PC-9 (cell line): ENCODE data around the gene PADI6. TPM values are rescaled to one million over a fixed set of nuclear protein-coding genes. Genes with fewer than 3 reads are reported as not detected.

Source experiments
- BruUV-seq: library from RNA; stranded (reverse); fragments of 400-500 nt; replicated peaks from 2 replicates; lab custom pipeline; 2021; lab: Mats Ljungman, UMichigan
- CTCF ChIA-PET: fragments of 300-600 bp; sonication (Branson Sonifier 250); formaldehyde crosslinking; loops from one replicate; lab custom pipeline; 2022; ENCODE audit warnings: antibody characterized with exemption; lab: Charles Lee
- POLR2A ChIA-PET: fragments of 300-600 bp; sonication (Branson Sonifier 250); formaldehyde crosslinking; loops from one replicate; lab custom pipeline; 2022; ENCODE audit warnings: antibody characterized with exemption; ENCODE audit not compliant: unreplicated experiment; lab: Charles Lee
- DNase-seq, 2 experiments: peaks; one replicate each; pipeline versions ENCODE4 v3.0.0 to v3.0.0-alpha.2; 2015 to 2022; ENCODE audit warnings: mixed read lengths in 1 of 2
- H2AFZ ChIP-seq: fragments of 200-600 bp; sonication (generic); 2 replicates; pipeline ENCODE4 v1.8.1; 2017; ENCODE audit warnings: antibody characterized with exemption
- H3F3A ChIP-seq: fragments of 200-600 bp; sonication (generic); 2 replicates; pipeline ENCODE4 v1.8.1; 2017; ENCODE audit warnings: antibody characterized with exemption, mild to moderate bottlenecking, low read depth; ENCODE audit not compliant: insufficient read depth
- H3K27ac ChIP-seq: fragments of 200-600 bp; sonication (generic); 2 replicates; pipeline ENCODE4 v1.6.1; 2016; ENCODE audit warnings: mixed run types
- H3K27me3 ChIP-seq: fragments of 200-600 bp; sonication (generic); 2 replicates; pipeline ENCODE4 v1.6.1; 2016; ENCODE audit warnings: low read depth, mixed run types; ENCODE audit not compliant: insufficient read depth
- H3K36me3 ChIP-seq: fragments of 200-600 bp; sonication (generic); 2 replicates; pipeline ENCODE4 v1.6.1; 2016; ENCODE audit warnings: low read depth, mixed run types
- H3K4me1 ChIP-seq: fragments of 200-600 bp; sonication (generic); replicated peaks from 2 replicates; pipeline ENCODE4 v1.6.1; 2016; ENCODE audit warnings: mixed run types; ENCODE audit not compliant: insufficient read depth
- H3K4me2 ChIP-seq: fragments of 200-600 bp; sonication (generic); 2 replicates; pipeline ENCODE4 v1.6.1; 2017; ENCODE audit warnings: mixed run types
- H3K4me3 ChIP-seq: fragments of 200-600 bp; sonication (generic); 2 replicates; pipeline ENCODE4 v1.6.1; 2016; ENCODE audit warnings: mixed run types
- H3K79me2 ChIP-seq: fragments of 200-600 bp; sonication (generic); 2 replicates; pipeline ENCODE4 v1.6.1; 2017; ENCODE audit warnings: low read depth, mixed run types
- H3K9me2 ChIP-seq: fragments of 200-600 bp; sonication (generic); 2 replicates; pipeline ENCODE4 v1.8.1; 2017; ENCODE audit warnings: mild to moderate bottlenecking; ENCODE audit not compliant: insufficient read depth
- H3K9me3 ChIP-seq: fragments of 200-600 bp; sonication (generic); 2 replicates; pipeline ENCODE4 v1.8.1; 2016; ENCODE audit warnings: low read depth; ENCODE audit not compliant: insufficient read depth
- H4K20me1 ChIP-seq: fragments of 200-600 bp; sonication (generic); 2 replicates; pipeline ENCODE4 v1.8.1; 2017; ENCODE audit not compliant: insufficient read depth
- EZH2 ChIP-seq: fragments of 200-600 bp; sonication (generic); IDR thresholded peaks from 2 replicates; pipeline ENCODE4 v1.8.0; 2017; ENCODE audit warnings: antibody characterized with exemption, low read depth
- intact Hi-C: fragments of 100-400 bp; cut with micrococcal nuclease; formaldehyde crosslinking; loops from one replicate; pipeline ENCODE4 v1.10.0; 2022; ENCODE audit not compliant: unreplicated experiment
- total RNA-seq: library from RNA; stranded (reverse); gene quantifications from 2 replicates; pipeline ENCODE4 v1.2.3, GENCODE V29; 2021
- TF ChIP-seq, protein P1 (sequence below): fragments of 200-600 bp; sonication (generic); conservative IDR thresholded peaks from 2 replicates; pipeline ENCODE4 v1.6.1; 2017; ENCODE audit warnings: mixed run types, antibody characterized with exemption, mild to moderate bottlenecking, moderate library complexity

The PADI6 gene
- total RNA-seq, 1 experiment from 2014 or later, result 0.20 TPM

DNA sequence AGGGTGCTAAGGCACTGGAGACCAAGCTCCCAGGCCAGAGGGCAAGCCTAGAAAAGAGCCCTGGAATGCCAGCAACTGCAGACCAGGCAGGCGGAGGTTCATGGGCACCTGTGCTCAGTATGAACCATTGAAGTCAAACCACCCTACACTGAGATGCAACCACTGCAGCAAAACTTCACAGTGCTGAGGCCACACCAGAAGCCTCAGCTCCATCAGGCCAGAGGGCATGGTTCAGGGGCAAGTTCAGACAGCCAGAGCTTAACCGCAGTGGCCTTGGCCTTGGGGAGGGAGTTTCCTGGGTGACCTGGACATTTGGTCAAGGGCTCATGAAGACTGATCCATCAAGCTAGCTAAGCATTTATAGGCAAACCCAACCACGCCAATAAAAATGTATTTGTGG, 60.4 kb downstream of the PADI6 start:
- Histone ChIP-seq H2AFZ (no peak overlapping the region), H4K20me1 (peaks cover 78% of the 10 kb centered on the region), H3K27ac (no peak overlapping the region), H3K4me1 (0 out of 2 replicates have a peak, but pooled peaks cover 9% of the 10 kb centered on the region), H3F3A (no peaks in the 10 kb centered on the region), H3K79me2 (peaks cover 79% of the 10 kb centered on the region), H3K4me3 (no peak overlapping the region), H3K36me3 (peaks cover 24% of the 10 kb centered on the region; the same call in 1 of the 2 replicates), H3K27me3 (no peaks in the 10 kb centered on the region), H3K4me2 (no peak overlapping the region), H3K9me3 (no peaks in the 10 kb centered on the region), H3K9me2 (no peaks in the 10 kb centered on the region)
- intact Hi-C loops, result no loop called here
- TF ChIP-seq, protein P1, sequence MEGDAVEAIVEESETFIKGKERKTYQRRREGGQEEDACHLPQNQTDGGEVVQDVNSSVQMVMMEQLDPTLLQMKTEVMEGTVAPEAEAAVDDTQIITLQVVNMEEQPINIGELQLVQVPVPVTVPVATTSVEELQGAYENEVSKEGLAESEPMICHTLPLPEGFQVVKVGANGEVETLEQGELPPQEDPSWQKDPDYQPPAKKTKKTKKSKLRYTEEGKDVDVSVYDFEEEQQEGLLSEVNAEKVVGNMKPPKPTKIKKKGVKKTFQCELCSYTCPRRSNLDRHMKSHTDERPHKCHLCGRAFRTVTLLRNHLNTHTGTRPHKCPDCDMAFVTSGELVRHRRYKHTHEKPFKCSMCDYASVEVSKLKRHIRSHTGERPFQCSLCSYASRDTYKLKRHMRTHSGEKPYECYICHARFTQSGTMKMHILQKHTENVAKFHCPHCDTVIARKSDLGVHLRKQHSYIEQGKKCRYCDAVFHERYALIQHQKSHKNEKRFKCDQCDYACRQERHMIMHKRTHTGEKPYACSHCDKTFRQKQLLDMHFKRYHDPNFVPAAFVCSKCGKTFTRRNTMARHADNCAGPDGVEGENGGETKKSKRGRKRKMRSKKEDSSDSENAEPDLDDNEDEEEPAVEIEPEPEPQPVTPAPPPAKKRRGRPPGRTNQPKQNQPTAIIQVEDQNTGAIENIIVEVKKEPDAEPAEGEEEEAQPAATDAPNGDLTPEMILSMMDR, result no peak
- no peak for TF ChIP-seq EZH2
- POLR2A ChIA-PET, result no interaction called here
- CTCF ChIA-PET, result no interaction called here
- no TSS peak for BruUV-seq
- DNase-seq, result no peak

DNA sequence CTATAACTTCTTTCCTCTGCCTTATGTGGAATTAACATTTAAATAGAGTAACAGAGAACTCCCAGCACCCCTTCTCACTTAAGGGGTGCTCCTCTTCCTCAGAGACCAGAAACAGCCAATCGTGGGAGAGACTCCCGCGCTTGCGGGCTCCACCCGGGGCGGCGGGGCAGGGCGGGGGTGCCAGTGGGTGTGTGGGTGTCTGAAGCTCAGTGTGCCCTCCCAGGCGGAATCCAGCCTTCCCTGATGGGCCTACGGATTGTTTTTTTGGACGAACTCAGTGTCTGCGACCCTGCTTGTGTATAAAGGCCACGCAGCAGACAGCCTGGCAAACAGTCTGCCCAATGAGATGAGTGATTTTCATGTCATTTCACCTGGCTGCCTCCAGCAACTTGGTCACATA, 61.3 kb downstream of the PADI6 start:
- peaks cover 23% of the 10 kb centered on the region; the same call in 1 of the 2 replicates for H3K36me3 ChIP-seq
- H3K9me2 ChIP-seq, result no peaks in the 10 kb centered on the region
- no peak for DNase-seq
- ChIA-PET CTCF (interaction anchor here (0.6 kb wide), 1 partner anchor 351 kb away, joined by 3 read pairs; no protein-coding TSS in a partner anchor), POLR2A (interaction anchor here (0.6 kb wide), 1 partner anchor 1237 kb away, joined by 3 read pairs; no protein-coding TSS in a partner anchor)
- H3K4me2 ChIP-seq, result no peak overlapping the region
- H3K27ac ChIP-seq, result no peak overlapping the region
- 0 out of 2 replicates have a peak, but pooled peaks cover 9% of the 10 kb centered on the region for H3K4me1 ChIP-seq
- H3F3A ChIP-seq, result no peaks in the 10 kb centered on the region
- no peaks in the 10 kb centered on the region for H3K9me3 ChIP-seq
- no peak for TF ChIP-seq EZH2
- TF ChIP-seq, protein P1, result no peak
- peaks cover 75% of the 10 kb centered on the region for H3K79me2 ChIP-seq
- peaks cover 72% of the 10 kb centered on the region for H4K20me1 ChIP-seq
- H2AFZ ChIP-seq, result no peak overlapping the region
- H3K4me3 ChIP-seq, result no peak overlapping the region
- intact Hi-C loops, result no loop called here
- H3K27me3 ChIP-seq, result no peaks in the 10 kb centered on the region
- no TSS peak for BruUV-seq

DNA sequence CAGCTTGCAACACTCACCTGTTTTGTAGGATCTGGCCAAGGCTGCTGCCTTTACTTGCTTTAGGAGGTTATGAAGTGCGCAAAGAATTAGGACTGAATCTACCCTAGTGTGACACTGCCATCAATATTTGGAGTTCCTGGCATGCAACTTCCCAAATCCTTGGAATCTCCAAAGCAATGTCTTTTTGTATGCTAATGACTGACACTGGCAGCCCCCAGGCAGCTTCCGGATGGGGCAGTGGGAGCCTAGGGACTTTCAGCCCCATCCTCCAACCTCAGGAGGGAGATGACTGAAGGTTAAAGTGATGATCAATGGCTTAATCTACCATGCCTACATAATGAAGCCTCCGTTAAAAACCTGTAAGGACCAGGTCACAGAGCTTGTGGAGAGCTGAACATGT, 62.0 kb downstream of the PADI6 start:
- Histone ChIP-seq H3K27ac (no peak overlapping the region), H2AFZ (no peak overlapping the region), H3K9me3 (no peaks in the 10 kb centered on the region), H3K27me3 (no peaks in the 10 kb centered on the region), H3K9me2 (no peaks in the 10 kb centered on the region), H3F3A (no peaks in the 10 kb centered on the region), H4K20me1 (peaks cover 65% of the 10 kb centered on the region), H3K4me1 (0 out of 2 replicates have a peak, but pooled peaks cover 9% of the 10 kb centered on the region), H3K36me3 (peaks cover 17% of the 10 kb centered on the region; the same call in 1 of the 2 replicates), H3K79me2 (peaks cover 78% of the 10 kb centered on the region), H3K4me3 (no peak overlapping the region), H3K4me2 (no peak overlapping the region)
- ChIA-PET CTCF (no interaction called here), POLR2A (no interaction called here)
- intact Hi-C loops, result no loop called here
- BruUV-seq, result no TSS peak
- TF ChIP-seq, protein P1, result no peak
- TF ChIP-seq EZH2, result no peak
- no peak for DNase-seq
